PFSK-1 (cell line): Measurements from ENCODE around the gene CHRM3.

Experiments
- POLR2AphosphoS5 ChIP-seq: IDR thresholded peaks from 2 replicates; pipeline ENCODE4 v1.6.1; 2012; ENCODE audit warnings: low read depth, mild to moderate bottlenecking, control low read depth, low read length, moderate library complexity
- REST ChIP-seq, 2 experiments: IDR thresholded peaks; 2 replicates each; pipeline versions ENCODE4 v1.6.1 to v1.8.0; 2011 to 2012; ENCODE audit warnings: low read depth in 2 of 2, low read length in 2 of 2, control low read depth in 1 of 2, inconsistent platforms in 1 of 2, mild to moderate bottlenecking in 1 of 2, moderate library complexity in 1 of 2; ENCODE audit not compliant: insufficient read depth in 1 of 2

DNA sequence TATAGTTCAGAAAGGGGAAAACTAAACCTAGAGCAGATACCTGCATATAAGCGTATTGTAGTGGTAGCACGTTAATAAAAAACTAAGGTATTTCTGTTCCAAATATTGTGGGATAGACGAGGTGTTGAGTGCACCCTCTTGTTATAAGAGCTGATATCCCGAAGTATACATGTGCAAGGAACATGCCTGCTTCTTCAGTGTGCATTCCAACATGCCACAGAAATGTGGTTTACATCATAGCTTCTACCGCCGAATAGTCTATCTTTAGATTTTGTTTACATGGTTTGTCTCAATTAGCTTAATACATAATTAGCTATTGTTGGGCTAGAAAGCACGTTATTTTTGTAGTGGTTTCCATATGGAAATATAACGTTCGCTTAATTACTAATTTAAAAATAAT lies 2.2 kb downstream of the CHRM3 start:
- TF ChIP-seq REST (IDR thresholded peaks at IDR 0.05; ENCODE audit: insufficient read depth in 1 of 2, low read depth in 2 of 2, low read length in 2 of 2), result no peak
- no peak for TF ChIP-seq POLR2AphosphoS5
